Astrocyte (in vitro differentiated cells and primary cell): ENCODE data around the gene MDFI. TPM values are rescaled to one million over a fixed set of nuclear protein-coding genes. Genes with fewer than 3 reads are reported as not detected.

Source experiments
- DNase-seq: peaks from one replicate; pipeline ENCODE4 v3.0.0-alpha.2; 2010; ENCODE audit warnings: low read depth
- FAIRE-seq: peaks from 2 replicates; lab custom pipeline; 2011; peaks lifted over from hg19 to GRCh38; lab: Jason Lieb, UNC
- H2AFZ ChIP-seq: 2 replicates; pipeline ENCODE4 v1.6.0; 2012; ENCODE audit warnings: low read depth, low read length, inconsistent platforms
- H3K27ac ChIP-seq: 2 replicates; pipeline ENCODE4 v1.5.1; 2011; ENCODE audit warnings: low read depth, low read length, inconsistent platforms
- H3K27me3 ChIP-seq: 2 replicates; pipeline ENCODE4 v1.6.0; 2011; ENCODE audit warnings: low read length, inconsistent platforms; ENCODE audit not compliant: insufficient read depth
- H3K36me3 ChIP-seq: 2 replicates; pipeline ENCODE4 v1.5.1; 2011; ENCODE audit warnings: low read length, inconsistent platforms; ENCODE audit not compliant: insufficient read depth
- H3K4me1 ChIP-seq: 2 replicates; pipeline ENCODE4 v1.5.1; 2011; ENCODE audit warnings: low read length, inconsistent platforms; ENCODE audit not compliant: insufficient read depth
- H3K4me2 ChIP-seq: 2 replicates; pipeline ENCODE4 v1.6.0; 2012; ENCODE audit warnings: low read length, inconsistent platforms
- H3K4me3 ChIP-seq: 2 replicates; pipeline ENCODE4 v1.5.1; 2011; ENCODE audit warnings: low read depth, mild to moderate bottlenecking, low read length, inconsistent platforms; ENCODE audit not compliant: insufficient read depth
- H3K79me2 ChIP-seq: 2 replicates; pipeline ENCODE4 v1.6.0; 2012; ENCODE audit warnings: mild to moderate bottlenecking, low read length, inconsistent platforms; ENCODE audit not compliant: insufficient read depth
- H3K9ac ChIP-seq: 2 replicates; pipeline ENCODE4 v1.6.0; 2012; ENCODE audit warnings: mild to moderate bottlenecking, low read length, inconsistent platforms
- H3K9me3 ChIP-seq: 2 replicates; pipeline ENCODE4 v1.5.1; 2012; ENCODE audit warnings: low read depth, mild to moderate bottlenecking, low read length, inconsistent platforms; ENCODE audit not compliant: insufficient read depth
- H4K20me1 ChIP-seq: 2 replicates; pipeline ENCODE4 v1.6.0; 2012; ENCODE audit warnings: low read length, inconsistent platforms; ENCODE audit not compliant: insufficient read depth
- H3K27ac Mint-ChIP-seq: one replicate; pipeline ENCODE4 v1.8.0; 2021; ENCODE audit warnings: mild to moderate bottlenecking, mixed read lengths; ENCODE audit not compliant: unreplicated experiment
- H3K27me3 Mint-ChIP-seq: one replicate; pipeline ENCODE4 v1.8.0; 2021; ENCODE audit warnings: low read depth, mixed read lengths; ENCODE audit not compliant: unreplicated experiment
- H3K36me3 Mint-ChIP-seq: one replicate; pipeline ENCODE4 v1.8.0; 2021; ENCODE audit warnings: low read depth, mixed read lengths; ENCODE audit not compliant: unreplicated experiment
- H3K4me1 Mint-ChIP-seq: one replicate; pipeline ENCODE4 v1.8.0; 2021; ENCODE audit warnings: low read depth, mixed read lengths; ENCODE audit not compliant: unreplicated experiment
- H3K4me3 Mint-ChIP-seq: one replicate; pipeline ENCODE4 v1.8.0; 2021; ENCODE audit warnings: mild to moderate bottlenecking, moderate library complexity, mixed read lengths; ENCODE audit not compliant: unreplicated experiment
- H3K9me3 Mint-ChIP-seq: one replicate; pipeline ENCODE4 v1.8.0; 2021; ENCODE audit warnings: mild to moderate bottlenecking, mixed read lengths; ENCODE audit not compliant: unreplicated experiment
- CTCF ChIP-seq: IDR thresholded peaks from 2 replicates; pipeline ENCODE4 v1.5.1; 2011; ENCODE audit warnings: low read depth, mild to moderate bottlenecking, inconsistent platforms, low read length, moderate library complexity; ENCODE audit not compliant: insufficient read depth
- EZH2 ChIP-seq: IDR thresholded peaks from 2 replicates; pipeline ENCODE4 v1.6.1; 2012; ENCODE audit warnings: mild to moderate bottlenecking, low read length, inconsistent platforms; ENCODE audit not compliant: insufficient read depth
- total RNA-seq: library from RNA; stranded (reverse); gene quantifications from 2 replicates; pipeline ENCODE4 v1.2.1, GENCODE V29; 2021

Gene MDFI
- total RNA-seq, 1 donor from 2014 or later: 144 TPM

GRCh38 chr6:41600499-41601247 lies 37.6 kb upstream of the MDFI start:
- Histone ChIP-seq H3K27ac (no peak overlapping the region), H3K4me1 (no peaks in the 10 kb centered on the region), H3K4me2 (no peak overlapping the region), H3K79me2 (no peaks in the 10 kb centered on the region), H3K4me3 (no peak overlapping the region), H3K27me3 (no peaks in the 10 kb centered on the region), H3K9me3 (no peaks in the 10 kb centered on the region), H3K9ac (no peak overlapping the region), H4K20me1 (no peaks in the 10 kb centered on the region), H2AFZ (no peak overlapping the region), H3K36me3 (no peaks in the 10 kb centered on the region)
- Mint-ChIP-seq H3K27ac (no peak overlapping the region), H3K4me1 (peaks cover 5% of the 10 kb centered on the region), H3K4me3 (no peak overlapping the region), H3K27me3 (peaks cover 2% of the 10 kb centered on the region), H3K36me3 (peaks cover 10% of the 10 kb centered on the region), H3K9me3 (no peaks in the 10 kb centered on the region)
- FAIRE-seq (no peak), DNase-seq (no peak)
- TF ChIP-seq EZH2 (no peak), CTCF (no peak)

GRCh38 chr6:41601248-41601549 lies 37.1 kb upstream of the MDFI start:
- FAIRE-seq: no peak
- H3K27ac ChIP-seq: no peak overlapping the region
- Mint-ChIP-seq H3K9me3 (no peaks in the 10 kb centered on the region), H3K27me3 (peaks cover 4% of the 10 kb centered on the region), H3K27ac (no peak overlapping the region), H3K4me1 (peaks cover 5% of the 10 kb centered on the region), H3K36me3 (peaks cover 10% of the 10 kb centered on the region), H3K4me3 (no peak overlapping the region)
- no peak overlapping the region for H2AFZ ChIP-seq
- no peak for DNase-seq
- H4K20me1 ChIP-seq: no peaks in the 10 kb centered on the region
- no peaks in the 10 kb centered on the region for H3K36me3 ChIP-seq
- no peaks in the 10 kb centered on the region for H3K4me1 ChIP-seq
- H3K4me3 ChIP-seq: no peak overlapping the region
- H3K9ac ChIP-seq: no peak overlapping the region
- H3K4me2 ChIP-seq: no peak overlapping the region
- H3K27me3 ChIP-seq: no peaks in the 10 kb centered on the region
- no peaks in the 10 kb centered on the region for H3K79me2 ChIP-seq
- no peak for TF ChIP-seq CTCF
- TF ChIP-seq EZH2: no peak
- H3K9me3 ChIP-seq: no peaks in the 10 kb centered on the region

- Mint-ChIP-seq H3K9me3 (no peaks in the 10 kb centered on the region), H3K4me1 (peaks cover 5% of the 10 kb centered on the region), H3K4me3 (no peak overlapping the region), H3K36me3 (peaks cover 4% of the 10 kb centered on the region), H3K27ac (no peak overlapping the region), H3K27me3 (peaks cover 4% of the 10 kb centered on the region)
- Histone ChIP-seq H3K27ac (no peak overlapping the region), H2AFZ (peak overlapping the region; percentile 48), H4K20me1 (no peaks in the 10 kb centered on the region), H3K79me2 (no peaks in the 10 kb centered on the region), H3K4me2 (peak overlapping the region; percentile 85), H3K36me3 (no peaks in the 10 kb centered on the region), H3K4me3 (no peak overlapping the region), H3K9me3 (no peaks in the 10 kb centered on the region), H3K9ac (no peak overlapping the region), H3K4me1 (no peaks in the 10 kb centered on the region), H3K27me3 (no peaks in the 10 kb centered on the region)
- no peak for DNase-seq
- FAIRE-seq: no peak
- TF ChIP-seq CTCF: no peak
- no peak for TF ChIP-seq EZH2
Observed at GRCh38 chr6:41602422-41602743, 35.9 kb upstream of the MDFI start.
